Measurements from ENCODE around the gene OPHN1.
"Not testable (repeated sequence)": the region's sequence is repeated elsewhere in the genome, so short reads cannot be mapped to it uniquely, and the experiment has no call there.

The OPHN1 gene

DNA sequence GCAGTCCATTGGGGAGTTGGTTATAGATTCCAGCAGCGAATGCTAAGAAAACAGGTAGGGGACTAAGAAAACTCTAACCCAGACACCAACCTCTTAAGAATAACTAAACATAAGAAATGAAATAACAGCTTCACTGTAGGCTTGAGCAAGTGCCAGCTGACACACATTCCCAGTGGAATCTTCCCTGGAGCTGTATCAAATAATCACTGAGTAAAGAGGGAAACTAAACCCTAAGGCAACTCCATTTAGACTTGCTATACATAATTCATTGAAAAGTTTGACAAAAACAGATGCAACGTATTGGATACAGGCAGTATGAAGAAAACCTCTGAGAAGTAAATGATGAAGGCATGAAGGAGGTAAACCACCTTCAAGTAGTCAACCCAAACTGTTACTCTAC, 293.5 kb downstream of the OPHN1 start:
- no peak for DNase-seq

DNA sequence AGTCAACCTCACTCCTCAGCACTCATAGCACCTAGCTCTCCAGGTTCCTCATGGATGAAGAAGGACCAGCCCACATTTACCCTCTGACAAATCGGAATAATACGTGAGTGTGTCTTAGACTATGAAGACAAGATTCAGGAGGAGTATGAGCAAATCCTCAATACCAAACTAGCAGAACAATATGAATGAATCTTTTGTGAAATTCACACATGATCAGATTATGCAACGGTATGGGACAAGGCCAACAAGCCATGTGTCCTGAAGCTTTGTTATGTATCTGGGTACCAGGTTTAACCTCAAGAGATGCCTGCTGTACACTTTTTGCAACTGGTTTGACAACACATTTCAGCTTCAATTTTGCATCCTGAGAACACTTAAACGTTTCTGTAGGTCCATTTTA, 300.1 kb downstream of the OPHN1 start:
- no peak for DNase-seq

DNA sequence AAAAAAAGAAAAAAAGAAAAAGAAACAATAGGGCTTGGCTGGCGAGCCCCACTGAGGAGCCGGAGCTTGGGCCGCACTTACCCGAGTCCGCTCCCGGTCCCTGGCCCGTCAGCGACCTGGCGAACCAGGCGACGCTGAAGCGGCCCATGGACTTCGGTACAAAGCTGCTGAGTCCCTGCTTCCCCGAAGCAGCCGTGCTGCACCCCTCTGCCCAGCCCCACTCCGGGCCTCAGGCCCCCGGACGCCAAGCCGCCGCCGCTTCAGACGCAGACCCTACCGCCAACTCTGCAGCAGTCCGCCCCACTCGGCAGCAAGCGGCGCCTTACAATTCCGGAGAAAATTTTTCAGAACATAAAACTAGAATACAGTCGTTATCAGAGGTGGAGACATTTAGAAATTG, 300.5 kb downstream of the OPHN1 start:
- no peak for DNase-seq

- DNase-seq, result no peak
These were observed 311.5 kb downstream of the OPHN1 start for GRCh38 chrX:68121835-68122234.

DNA sequence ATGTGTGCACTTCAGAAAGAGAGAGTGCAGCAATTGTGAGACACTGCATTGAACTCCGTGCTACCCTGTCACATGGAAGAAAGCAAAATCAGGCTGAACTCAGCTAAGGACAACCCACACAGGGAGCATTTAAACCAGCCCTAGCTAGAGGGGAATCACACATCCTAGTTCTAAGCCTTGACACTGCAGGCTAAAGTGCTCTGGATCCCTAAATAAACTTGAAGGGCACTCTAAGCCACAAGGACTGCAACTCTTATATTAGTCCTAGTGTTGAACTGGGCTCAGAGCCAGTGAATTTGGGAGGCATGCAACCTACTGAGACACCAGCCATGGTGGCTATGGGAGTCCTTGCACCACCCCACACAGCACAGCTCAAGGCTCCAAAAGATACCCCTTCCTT, 311.9 kb downstream of the OPHN1 start:
- no peak for DNase-seq

DNA sequence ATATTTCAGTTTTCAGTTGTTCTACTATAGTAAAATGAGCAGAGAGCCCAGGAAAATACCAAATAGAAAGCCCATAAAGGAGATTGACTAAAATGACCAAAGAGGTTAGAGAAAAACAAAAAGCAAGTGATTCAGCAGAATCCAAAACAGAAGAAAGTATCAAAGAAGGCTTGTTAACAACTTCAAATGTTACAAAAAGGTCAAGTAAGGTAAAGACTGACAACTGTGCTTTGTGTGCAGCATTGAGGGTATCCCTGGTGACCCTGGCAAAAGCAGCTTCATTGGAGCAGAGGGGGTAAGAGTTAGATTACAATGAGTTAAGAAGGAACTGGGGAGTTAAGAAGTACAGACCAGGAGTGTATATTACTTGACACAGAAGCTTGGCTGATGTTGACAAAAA, 317.9 kb downstream of the OPHN1 start:
- no peak for DNase-seq

DNA sequence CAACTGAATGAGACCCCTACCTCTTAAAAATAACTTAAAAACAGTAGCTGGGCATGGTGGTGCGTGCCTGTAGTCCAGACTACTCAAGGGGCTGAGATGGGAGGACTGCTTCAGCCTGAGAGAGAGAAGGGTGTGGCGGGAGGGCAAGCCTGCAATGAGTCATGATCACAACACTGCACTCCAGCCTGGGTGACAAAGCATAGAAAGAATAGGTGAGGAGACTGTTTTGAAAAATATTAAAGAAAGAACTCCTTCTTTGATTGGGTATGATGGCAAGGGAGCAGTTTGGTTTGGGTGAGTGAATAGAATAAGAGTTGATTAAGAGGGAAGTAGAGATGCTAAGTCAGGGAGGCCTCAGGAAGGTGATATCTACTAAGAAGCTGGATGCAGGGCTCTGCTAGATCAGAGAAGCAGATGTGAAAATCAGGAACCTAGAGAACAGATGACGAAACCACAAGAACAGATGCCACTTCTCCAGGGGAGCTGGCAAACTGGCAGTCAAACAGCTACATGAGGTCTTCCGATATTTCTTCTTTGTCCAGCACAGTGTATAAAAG, 318.6 kb downstream of the OPHN1 start:
- DNase-seq, result peak; percentile 81

DNA sequence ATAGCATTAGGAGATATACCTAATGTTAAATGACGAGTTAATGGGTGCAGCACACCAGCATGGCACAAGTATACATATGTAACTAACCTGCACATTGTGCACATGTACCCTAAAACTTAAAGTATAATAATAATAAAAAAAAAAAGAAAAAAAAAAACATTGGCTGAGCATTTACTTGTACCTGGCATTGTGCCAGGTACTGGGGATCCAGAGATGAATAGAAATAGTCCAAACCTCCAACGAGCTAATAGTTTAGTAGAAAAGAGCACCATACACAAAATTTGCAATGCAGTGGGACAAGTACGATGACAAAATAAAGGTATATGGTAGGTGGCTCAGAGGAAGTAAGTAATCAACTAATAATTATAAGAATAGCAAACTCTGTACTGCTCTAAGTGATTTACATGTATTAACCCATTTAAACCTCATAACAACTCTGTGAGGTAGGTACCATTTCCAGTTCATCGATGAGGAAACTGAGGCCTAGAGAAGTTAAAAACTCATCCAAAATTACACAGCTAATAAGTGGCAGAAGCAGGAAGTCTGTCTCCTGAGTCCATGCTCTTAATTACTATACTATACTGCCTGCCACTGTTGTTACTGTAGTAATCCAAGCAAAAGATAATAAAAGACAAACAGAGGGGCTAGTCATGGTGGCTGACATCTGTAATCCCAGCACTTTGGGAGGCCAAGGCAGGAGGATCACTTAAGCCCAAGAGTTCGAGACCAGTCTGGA, 319.3 kb downstream of the OPHN1 start:
- DNase-seq, result no peak

- no peak for DNase-seq
These were observed 321.0 kb downstream of the OPHN1 start for GRCh38 chrX:68112321-68112720.

GRCh38 chrX:68109162-68109561, 324.1 kb downstream of the OPHN1 start:
- no peak for DNase-seq

DNA sequence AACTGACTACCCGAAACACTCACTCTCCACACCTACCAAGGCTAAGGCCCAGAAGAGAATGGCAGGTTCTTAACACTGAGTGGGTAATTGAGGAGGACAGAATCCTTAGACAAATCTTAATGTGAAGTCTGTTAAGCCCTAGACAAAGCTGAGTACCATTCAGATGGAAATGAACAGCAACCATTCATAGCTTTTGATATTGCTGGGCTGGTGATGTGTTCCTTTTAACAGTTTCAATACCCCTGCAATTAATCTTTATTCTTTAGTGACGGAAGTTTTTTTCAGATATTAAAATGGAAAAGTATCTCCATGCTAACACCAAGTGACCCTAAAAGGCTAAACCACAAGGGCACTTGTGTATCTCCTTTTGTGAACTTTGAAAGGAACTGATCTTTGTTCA, 334.9 kb downstream of the OPHN1 start:
- DNase-seq, result no peak

DNA sequence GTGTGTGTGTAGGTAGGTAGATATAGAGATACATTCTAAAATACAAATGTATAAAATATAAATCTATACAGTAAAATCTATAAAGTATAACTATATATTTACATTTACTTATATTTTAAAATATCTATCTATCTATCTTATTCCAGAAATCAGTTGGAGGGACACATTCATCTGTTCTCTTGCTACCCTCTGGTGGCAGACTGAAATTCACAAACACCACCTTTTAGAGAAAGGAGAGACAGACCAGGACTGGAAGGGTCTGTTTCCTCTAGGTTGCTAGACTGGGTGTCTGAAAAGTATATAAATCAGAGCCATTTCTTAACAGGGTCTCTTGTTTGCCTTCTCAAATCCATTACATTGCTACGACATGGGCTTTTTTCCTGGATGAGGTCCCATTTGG, 343.0 kb downstream of the OPHN1 start:
- peak; percentile 10 for DNase-seq

GRCh38 chrX:68087526-68087925, 345.8 kb downstream of the OPHN1 start:
- DNase-seq, result no peak

DNA sequence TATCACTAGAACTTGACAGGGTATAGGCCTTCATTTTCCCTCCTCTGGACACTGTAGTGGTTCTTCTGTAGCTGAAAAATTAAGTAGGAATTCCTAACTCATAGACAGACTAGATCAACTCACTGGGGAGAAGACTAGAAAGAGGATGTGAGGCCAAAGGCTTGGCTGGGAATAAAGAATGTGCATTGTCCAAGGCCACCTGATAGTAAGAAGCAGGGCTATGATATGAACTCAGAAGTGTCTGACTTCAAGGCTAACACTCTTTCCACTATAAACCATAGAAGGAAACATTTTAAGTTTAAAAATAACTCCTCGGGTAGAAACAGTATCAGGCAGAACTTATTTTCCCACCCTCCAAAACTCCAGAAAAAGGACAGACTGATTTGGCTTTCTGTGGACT, 346.6 kb downstream of the OPHN1 start:
- DNase-seq, result no peak

DNA sequence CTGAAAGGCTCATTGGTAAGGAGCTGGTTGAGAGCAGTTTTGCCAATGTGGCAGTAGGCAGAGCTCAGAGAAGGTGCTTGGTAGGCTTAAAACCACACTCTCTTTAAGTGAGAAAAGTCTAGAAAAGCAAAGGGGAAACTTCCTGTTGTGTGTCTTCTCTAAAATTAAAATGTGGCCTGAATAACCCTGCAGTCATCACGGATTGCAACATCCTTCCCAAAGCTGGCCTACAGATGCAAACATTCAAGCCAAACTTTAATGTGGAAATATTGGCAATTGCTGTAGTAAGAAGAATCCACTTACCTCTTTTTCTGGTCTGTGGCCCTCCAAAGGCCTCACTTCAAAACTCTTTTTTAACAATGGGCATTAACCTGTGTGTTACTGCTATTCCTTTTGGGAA, 348.5 kb downstream of the OPHN1 start:
- peak; percentile 28 for DNase-seq

DNA sequence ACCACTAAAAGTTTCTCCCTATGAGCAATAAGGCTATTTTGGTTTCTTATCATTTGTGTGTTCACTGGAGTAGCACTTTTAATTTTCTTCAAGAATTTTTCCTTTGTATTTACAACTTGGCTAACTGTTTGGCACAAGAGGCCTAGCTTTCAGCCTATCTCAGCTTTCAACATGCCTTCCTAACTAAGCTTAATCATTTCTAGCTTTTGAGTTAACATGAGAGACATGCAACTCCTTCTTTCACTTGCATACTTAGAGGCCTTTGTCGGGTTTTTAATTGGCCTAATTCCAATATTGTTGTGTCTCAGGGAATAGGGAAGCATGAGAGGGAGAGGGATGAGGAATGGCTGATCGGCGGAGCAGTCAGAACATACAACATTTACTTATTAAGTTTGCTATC, 349.8 kb downstream of the OPHN1 start:
- DNase-seq, result no peak

GRCh38 chrX:68079961-68080360, 353.3 kb downstream of the OPHN1 start:
- DNase-seq, result no peak

- not testable (repeated sequence) for DNase-seq
These were observed 354.5 kb downstream of the OPHN1 start for GRCh38 chrX:68078801-68079200.

DNA sequence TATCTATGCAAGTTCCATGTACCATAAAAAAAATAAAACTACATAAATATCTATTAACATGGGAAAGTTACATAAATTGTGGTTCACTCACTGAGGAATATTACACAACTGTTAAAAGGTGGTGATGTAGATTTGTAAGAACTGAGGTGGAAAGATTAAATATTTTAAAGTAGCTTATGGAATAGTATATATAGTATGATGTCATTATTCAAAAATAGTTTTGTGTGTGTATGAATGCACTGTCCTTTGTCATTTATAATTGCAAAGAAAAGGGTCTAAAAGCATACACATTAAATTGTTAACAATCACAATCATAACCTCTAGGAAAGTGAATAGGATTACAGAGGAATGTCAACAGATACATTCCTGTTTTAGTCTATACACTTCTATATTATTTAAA, 355.9 kb downstream of the OPHN1 start:
- no peak for DNase-seq

GRCh38 chrX:68072041-68072440, 361.3 kb downstream of the OPHN1 start:
- no peak for DNase-seq

GRCh38 chrX:68070119-68070518, 363.2 kb downstream of the OPHN1 start:
- DNase-seq, result not testable (repeated sequence)

DNA sequence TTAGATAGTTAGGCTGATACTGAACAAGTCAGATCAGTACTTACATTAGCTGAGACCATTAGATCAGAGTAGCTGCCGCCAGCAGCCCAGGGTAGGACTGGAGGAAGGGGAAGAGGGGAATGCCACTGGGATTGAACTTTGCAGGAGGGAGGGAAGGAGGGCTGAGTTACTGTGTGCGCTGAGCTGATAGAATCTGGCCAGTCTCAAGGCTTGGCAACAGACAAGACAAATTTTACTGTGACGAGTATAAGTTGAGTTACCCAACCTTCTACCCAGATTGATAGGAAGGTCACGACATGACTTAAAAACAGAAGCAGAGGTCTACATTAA, 372.1 kb downstream of the OPHN1 start:
- DNase-seq, result no peak

GRCh38 chrX:68060506-68061205, 372.6 kb downstream of the OPHN1 start:
- peak; percentile 55 for DNase-seq

GRCh38 chrX:68059469-68059868, 373.8 kb downstream of the OPHN1 start:
- no peak for DNase-seq

GRCh38 chrX:68049466-68049865, 383.8 kb downstream of the OPHN1 start:
- DNase-seq, result no peak
